ENCODE data around the gene NAA80. TPM values are rescaled to one million over a fixed set of nuclear protein-coding genes. Genes with fewer than 3 reads are reported as not detected.
"Not testable (repeated sequence)": the region's sequence is repeated elsewhere in the genome, so short reads cannot be mapped to it uniquely, and the experiment has no call there.

Gene NAA80
- total RNA-seq, 1 donor = 6.5 TPM

DNA sequence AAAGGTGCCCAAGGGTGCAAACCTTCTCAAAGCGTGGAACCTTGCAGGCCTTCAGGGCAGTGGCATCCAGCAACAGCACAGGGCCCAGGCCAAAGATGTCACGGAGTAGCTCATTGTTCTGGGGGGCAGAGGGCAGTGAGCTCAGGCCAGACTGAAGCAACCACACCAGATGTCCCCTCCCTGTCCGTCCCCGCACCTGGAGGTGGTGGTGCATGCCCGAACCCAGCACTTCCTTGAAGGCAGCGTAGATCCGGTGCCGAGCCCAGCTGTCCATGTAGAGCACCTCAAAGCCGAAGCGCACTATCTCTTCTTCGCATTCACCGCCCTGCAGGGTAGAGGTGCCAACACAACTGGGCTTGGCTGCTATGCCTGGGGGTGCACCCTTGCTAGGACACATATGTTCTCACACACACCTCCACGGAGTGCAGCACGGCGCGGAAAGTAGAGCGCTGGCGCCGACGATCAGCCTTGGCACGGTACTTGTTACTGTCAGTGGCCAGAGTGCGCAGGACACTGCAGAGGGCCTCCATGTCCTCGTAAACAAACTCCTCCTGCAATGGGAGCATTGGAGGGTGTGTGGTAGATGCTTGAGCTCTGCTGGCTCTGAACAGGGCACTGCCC lies 10.7 kb downstream of the NAA80 start:
- Histone ChIP-seq H4K20me1 (ENCODE audit: insufficient read depth, low read length) (no peaks in the 10 kb centered on the region), H3K4me3 (ENCODE audit: insufficient read depth, low read length) (no peak overlapping the region), H3K9me3 (ENCODE audit: low read depth, low read length) (no peaks in the 10 kb centered on the region), H3K4me2 (ENCODE audit: insufficient read depth, low read length) (no peak overlapping the region), H3K4me1 (ENCODE audit: insufficient read depth, low read length) (peaks cover 14% of the 10 kb centered on the region), H2AFZ (ENCODE audit: low read length) (no peak overlapping the region), H3K79me2 (ENCODE audit: insufficient read depth, low read length) (peaks cover 25% of the 10 kb centered on the region), H3K27ac (ENCODE audit: low read depth, low read length) (no peak overlapping the region), H3K27me3 (ENCODE audit: insufficient read depth, low read length) (no peaks in the 10 kb centered on the region), H3K36me3 (ENCODE audit: insufficient read depth, low read length) (peaks cover 33% of the 10 kb centered on the region)
- no peak for DNase-seq (ENCODE audit: insufficient read length, low spot score, missing footprints)
- TF ChIP-seq, protein P1, sequence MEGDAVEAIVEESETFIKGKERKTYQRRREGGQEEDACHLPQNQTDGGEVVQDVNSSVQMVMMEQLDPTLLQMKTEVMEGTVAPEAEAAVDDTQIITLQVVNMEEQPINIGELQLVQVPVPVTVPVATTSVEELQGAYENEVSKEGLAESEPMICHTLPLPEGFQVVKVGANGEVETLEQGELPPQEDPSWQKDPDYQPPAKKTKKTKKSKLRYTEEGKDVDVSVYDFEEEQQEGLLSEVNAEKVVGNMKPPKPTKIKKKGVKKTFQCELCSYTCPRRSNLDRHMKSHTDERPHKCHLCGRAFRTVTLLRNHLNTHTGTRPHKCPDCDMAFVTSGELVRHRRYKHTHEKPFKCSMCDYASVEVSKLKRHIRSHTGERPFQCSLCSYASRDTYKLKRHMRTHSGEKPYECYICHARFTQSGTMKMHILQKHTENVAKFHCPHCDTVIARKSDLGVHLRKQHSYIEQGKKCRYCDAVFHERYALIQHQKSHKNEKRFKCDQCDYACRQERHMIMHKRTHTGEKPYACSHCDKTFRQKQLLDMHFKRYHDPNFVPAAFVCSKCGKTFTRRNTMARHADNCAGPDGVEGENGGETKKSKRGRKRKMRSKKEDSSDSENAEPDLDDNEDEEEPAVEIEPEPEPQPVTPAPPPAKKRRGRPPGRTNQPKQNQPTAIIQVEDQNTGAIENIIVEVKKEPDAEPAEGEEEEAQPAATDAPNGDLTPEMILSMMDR (IDR thresholded peaks at IDR 0.05; ENCODE audit: extremely low read depth, low read depth, low read length) = no peak

DNA sequence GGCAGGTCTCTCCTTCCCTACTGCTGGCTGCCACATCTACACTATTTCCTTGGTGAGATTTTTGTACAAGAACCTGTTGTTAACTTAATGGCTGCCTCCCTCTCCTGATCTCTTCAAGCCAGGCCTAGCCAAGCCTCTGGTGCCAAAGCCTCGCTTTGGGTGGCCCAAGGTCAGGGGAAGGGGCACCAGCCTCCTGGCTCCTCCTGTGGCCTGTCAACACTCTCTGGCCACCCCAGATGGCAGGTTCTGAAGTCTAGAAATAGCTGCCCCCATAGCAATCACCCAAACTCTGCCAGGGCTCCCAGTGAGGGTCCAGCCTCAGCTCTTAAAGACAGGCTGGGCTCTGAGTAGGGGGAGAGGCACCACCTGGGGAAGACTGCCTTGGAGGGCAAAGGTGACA lies 11.9 kb downstream of the NAA80 start:
- H3K9me3 ChIP-seq (ENCODE audit: low read depth, low read length) = no peaks in the 10 kb centered on the region
- TF ChIP-seq, protein P1 (IDR thresholded peaks at IDR 0.05; ENCODE audit: extremely low read depth, low read depth, low read length) = no peak
- peaks cover 33% of the 10 kb centered on the region for H3K36me3 ChIP-seq (ENCODE audit: insufficient read depth, low read length)
- DNase-seq (ENCODE audit: insufficient read length, low spot score, missing footprints) = no peak
- no peaks in the 10 kb centered on the region for H4K20me1 ChIP-seq (ENCODE audit: insufficient read depth, low read length)
- peaks cover 9% of the 10 kb centered on the region for H3K4me1 ChIP-seq (ENCODE audit: insufficient read depth, low read length)
- no peak overlapping the region for H3K27ac ChIP-seq (ENCODE audit: low read depth, low read length)
- H3K27me3 ChIP-seq (ENCODE audit: insufficient read depth, low read length) = no peaks in the 10 kb centered on the region
- no peak overlapping the region for H2AFZ ChIP-seq (ENCODE audit: low read length)
- H3K4me3 ChIP-seq (ENCODE audit: insufficient read depth, low read length) = no peak overlapping the region
- no peak overlapping the region for H3K4me2 ChIP-seq (ENCODE audit: insufficient read depth, low read length)
- peaks cover 25% of the 10 kb centered on the region for H3K79me2 ChIP-seq (ENCODE audit: insufficient read depth, low read length)

DNA sequence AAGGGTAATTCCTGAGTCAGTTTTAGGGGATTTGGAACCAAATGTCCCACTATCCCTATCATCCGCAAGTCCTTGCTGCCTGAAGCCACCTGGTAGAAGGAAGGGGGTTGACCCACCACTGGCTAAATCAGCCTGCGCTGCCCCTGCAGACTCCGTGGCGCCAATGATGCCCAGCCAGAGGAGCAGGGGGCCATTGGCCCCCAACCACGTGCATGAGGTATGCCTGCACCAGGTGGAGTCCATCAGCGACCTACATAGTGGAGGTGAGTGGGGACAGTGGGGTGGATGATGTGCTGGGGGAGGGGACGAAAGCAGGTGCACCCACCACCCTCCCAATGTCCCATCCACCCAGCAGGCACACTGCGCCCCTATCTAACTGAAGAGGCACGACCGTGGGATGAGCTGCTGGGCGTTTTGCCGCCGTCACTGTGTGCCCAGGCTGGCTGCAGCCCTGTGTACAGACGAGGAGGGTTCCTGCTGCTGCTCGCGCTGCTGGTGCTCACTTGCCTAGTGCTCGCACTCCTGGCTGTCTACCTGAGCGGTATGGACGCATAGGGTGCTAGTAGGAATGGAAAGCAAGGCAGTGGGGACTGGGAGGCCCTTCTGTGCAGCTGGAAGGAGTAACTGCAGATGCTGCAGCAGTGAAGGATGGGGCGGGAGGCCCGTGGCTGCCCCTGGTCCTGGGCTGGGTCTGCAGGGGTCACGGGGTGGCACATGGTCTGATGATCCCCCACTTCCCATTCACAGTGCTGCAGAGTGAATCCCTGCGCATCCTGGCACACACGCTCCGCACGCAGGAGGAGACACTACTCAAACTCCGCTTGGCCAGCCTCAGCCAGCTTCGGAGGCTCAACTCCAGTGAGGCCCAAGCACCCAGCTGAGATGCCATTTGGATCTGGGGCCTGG lies 12.6 kb downstream of the NAA80 start:
- Histone ChIP-seq H3K27me3 (ENCODE audit: insufficient read depth, low read length) (no peaks in the 10 kb centered on the region), H3K4me2 (ENCODE audit: insufficient read depth, low read length) (no peak overlapping the region), H3K4me1 (ENCODE audit: insufficient read depth, low read length) (peaks cover 6% of the 10 kb centered on the region), H3K36me3 (ENCODE audit: insufficient read depth, low read length) (peaks cover 33% of the 10 kb centered on the region), H3K9me3 (ENCODE audit: low read depth, low read length) (no peaks in the 10 kb centered on the region), H2AFZ (ENCODE audit: low read length) (no peak overlapping the region), H3K27ac (ENCODE audit: low read depth, low read length) (no peak overlapping the region), H3K79me2 (ENCODE audit: insufficient read depth, low read length) (peaks cover 18% of the 10 kb centered on the region), H4K20me1 (ENCODE audit: insufficient read depth, low read length) (no peaks in the 10 kb centered on the region), H3K4me3 (ENCODE audit: insufficient read depth, low read length) (no peak overlapping the region)
- TF ChIP-seq, protein P1 (IDR thresholded peaks at IDR 0.05; ENCODE audit: extremely low read depth, low read depth, low read length) = no peak
- no peak for DNase-seq (ENCODE audit: insufficient read length, low spot score, missing footprints)

DNA sequence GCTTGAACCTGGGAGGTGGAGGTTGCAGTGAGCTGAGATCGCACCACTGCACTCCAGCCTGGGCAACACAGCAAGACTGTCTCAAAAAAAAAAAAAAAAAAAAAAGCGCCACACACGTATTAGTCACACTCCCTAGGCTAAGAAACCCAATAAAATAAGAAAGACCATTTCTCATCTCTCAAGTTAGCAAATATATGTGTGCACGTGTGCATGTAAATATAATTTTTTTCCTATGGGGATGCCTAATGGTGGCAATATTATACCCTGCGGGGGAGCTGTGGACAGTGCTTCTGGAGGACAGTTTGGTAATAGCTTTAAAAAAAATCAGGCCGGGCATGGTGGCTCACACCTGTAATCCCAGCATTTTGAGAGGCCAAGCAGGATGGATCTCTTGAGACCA lies 15.1 kb downstream of the NAA80 start:
- not testable (repeated sequence) for H3K4me2 ChIP-seq (ENCODE audit: insufficient read depth, low read length); H3K27ac ChIP-seq (ENCODE audit: low read depth, low read length); DNase-seq (ENCODE audit: insufficient read length, low spot score, missing footprints); H3K4me1 ChIP-seq (ENCODE audit: insufficient read depth, low read length); H3K9me3 ChIP-seq (ENCODE audit: low read depth, low read length); H3K4me3 ChIP-seq (ENCODE audit: insufficient read depth, low read length); H4K20me1 ChIP-seq (ENCODE audit: insufficient read depth, low read length); H3K27me3 ChIP-seq (ENCODE audit: insufficient read depth, low read length); H3K79me2 ChIP-seq (ENCODE audit: insufficient read depth, low read length); H2AFZ ChIP-seq (ENCODE audit: low read length)
- H3K36me3 ChIP-seq (ENCODE audit: insufficient read depth, low read length) = peaks cover 18% of the 10 kb centered on the region

Measured in osteoblast (primary cell).